GM19328 (cell line): ENCODE data around the gene CISH.

Experiments
- ATAC-seq: cut with Tn5 transposase; IDR thresholded peaks from one replicate; pipeline ENCODE4 v1.9.1; 2021; ENCODE audit warnings: mild to moderate bottlenecking, moderate library complexity; ENCODE audit not compliant: unreplicated experiment

The CISH gene

GRCh38 chr3:50600141-50600753 lies 11.3 kb downstream of the CISH start:
- no peak for ATAC-seq

DNA sequence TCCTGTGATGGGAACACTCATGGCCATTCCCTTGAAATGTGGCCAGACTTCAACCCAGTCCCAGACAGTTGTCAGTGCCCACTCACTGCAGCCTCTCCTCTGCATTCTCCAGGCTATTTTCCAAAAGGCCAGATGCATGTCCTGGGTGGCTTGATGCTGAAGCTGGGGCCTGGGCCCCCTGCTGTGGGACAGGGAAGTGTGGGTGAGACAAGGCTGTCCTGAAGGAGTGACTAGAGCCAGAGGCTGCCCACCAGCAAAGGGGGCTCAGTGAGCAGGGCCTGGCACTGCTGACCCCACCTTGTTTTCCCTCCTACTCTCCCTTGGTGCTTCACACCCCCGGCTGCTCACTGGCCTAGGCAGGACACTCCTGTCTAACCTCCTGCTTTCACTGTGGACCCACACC lies 11.9 kb downstream of the CISH start:
- ATAC-seq: no peak

DNA sequence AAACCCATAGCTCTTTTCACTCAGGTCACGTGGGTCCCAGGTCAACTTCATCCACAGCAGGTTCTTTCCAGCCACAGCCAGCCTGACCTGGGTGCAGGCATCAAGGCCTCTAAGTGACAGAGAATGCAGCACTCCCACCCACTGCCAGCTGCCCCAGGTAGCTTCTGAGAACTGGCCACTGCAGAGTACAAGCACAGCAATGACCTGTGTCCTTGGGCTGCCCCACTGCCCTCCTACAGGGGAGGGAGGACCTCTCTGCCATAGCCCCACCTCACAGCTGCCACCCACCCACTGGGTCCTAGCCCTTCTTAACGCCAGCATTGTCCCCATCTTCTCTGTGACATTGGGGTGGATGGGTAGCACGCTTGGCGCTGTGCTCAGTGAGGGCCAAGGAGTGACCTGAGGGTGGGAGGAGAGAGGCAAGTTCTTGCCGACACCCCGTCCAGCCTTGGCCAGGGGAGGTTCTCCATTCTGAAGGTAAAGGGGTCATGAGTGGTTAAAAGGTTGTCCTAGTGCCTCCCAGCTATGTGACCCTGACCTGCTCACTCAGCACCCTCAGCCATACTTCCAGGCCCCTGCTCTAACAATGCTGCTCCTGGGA lies 12.4 kb downstream of the CISH start:
- no peak for ATAC-seq

DNA sequence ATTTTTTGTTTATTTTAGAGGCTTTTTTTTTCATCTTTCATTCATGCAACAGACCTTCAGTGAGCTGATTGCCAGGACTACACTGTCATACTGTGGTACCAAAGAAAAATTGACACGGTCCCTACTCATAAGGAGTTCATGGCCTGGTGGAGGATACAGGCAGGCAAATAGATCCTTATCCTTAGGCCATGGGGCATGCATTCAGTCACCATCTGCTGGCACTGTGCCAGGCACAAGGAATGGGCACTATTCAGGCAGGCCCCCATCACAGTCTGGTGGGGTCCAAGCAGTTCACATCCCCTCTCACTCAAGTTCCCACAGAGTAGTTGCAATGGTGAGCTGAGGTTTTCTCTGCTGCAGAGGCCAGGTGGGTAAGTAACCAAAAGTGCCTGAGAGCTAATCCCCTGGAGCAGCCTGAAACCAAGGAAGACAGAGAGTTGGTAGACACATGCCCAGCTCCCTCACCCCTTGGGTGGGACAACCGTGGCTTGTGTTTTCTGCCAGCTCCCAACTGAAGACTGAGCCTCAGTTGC lies 17.3 kb downstream of the CISH start:
- ATAC-seq: no peak

DNA sequence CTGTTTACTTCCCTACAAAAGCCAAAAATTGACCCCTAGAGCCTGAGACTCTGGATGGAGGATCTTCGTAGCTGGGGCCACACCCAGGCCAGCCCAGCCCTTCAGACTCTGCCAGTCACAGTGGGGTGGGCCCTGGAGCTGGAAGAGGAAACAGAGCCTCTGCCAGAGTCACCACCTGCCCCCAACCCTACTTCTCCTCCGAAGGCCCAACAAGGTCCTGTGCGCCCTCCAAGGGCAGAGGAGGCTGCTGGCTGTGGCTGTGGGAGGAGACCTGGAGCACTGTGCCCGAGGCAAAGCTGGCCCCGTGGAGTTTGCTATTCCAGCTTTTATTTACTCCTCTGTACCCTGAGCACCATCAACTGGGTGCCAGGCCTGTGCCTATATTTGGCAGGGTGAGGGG lies 19.0 kb downstream of the CISH start:
- ATAC-seq: no peak

DNA sequence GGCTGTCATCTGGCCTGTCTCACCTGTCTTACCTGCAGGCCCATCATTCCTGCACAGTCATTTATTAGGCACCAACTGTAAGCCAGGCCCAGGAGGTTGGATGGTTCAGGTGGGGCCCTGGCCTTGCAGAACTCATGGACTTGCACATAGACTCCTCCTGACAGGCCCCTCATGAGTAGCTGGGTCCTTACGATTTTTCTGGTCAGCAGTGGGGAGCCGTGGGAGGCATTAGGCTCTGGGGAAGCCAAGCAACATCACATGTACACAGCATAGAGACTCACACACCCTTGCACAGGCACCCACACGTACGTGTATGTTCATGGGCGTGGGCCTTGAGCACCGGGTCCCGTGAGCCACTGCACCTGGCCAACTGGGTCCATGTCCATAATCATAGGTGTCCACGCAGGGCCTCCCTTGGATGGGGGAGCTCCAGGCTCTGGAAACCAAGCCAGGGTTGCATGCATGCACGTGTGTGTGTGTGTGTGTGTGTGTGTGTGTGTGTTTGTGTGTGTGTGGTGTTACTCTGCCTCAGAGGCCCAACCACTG lies 20.3 kb downstream of the CISH start:
- no peak for ATAC-seq

DNA sequence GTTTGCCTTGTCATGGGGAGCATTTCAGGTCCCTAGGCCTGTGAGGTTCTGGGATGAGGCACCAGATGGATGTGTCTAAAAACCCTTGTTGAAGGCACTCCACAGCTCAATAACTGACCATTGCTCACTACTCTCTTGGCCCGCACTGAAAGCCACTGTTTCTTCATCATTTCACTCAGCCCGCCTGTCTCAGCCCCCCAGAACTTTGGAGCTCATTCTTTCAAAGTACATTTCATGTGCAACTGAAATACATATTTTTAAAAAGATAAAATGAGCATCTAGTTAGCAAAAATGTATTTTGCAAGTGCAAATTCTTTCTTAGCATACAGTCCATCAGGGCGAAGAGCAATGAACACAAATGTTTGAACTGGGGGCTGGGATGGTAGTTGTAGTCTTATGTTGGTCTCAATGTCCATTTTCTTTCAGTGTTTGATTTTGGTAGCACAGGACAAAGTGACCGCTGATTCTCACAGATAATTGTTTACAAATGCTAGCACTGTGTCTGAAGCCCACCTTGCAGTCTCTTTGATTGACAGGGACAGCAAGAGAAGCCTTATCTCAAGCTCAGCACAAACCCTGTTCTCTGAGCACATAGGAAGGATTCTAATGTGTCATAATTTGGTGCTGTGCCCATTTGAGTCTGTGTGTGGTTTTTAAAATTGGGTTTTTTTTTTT lies 22.7 kb downstream of the CISH start:
- ATAC-seq: no peak

GRCh38 chr3:50587806-50588758 lies 23.5 kb downstream of the CISH start:
- ATAC-seq: no peak

DNA sequence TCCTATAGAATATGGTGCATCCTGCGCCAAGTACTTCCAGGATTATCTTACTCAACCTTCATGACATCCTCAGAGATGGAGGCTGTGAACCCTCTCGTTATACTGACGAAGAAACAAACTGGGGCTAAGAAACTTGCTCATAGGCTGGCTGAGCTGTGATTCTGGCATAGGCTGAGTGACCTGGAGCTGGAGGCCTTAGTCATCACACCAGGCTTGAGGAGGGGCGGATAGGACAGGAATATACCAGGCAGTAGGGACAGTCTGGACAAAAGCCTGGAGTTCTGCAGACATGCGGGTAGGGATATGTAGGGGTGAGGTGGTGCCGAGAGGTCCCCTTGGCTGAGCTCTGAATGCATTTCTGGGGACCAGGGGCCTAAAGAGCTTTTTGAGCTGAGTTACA lies 24.2 kb downstream of the CISH start:
- no peak for ATAC-seq

GRCh38 chr3:50586763-50587070 lies 24.9 kb downstream of the CISH start:
- no peak for ATAC-seq

DNA sequence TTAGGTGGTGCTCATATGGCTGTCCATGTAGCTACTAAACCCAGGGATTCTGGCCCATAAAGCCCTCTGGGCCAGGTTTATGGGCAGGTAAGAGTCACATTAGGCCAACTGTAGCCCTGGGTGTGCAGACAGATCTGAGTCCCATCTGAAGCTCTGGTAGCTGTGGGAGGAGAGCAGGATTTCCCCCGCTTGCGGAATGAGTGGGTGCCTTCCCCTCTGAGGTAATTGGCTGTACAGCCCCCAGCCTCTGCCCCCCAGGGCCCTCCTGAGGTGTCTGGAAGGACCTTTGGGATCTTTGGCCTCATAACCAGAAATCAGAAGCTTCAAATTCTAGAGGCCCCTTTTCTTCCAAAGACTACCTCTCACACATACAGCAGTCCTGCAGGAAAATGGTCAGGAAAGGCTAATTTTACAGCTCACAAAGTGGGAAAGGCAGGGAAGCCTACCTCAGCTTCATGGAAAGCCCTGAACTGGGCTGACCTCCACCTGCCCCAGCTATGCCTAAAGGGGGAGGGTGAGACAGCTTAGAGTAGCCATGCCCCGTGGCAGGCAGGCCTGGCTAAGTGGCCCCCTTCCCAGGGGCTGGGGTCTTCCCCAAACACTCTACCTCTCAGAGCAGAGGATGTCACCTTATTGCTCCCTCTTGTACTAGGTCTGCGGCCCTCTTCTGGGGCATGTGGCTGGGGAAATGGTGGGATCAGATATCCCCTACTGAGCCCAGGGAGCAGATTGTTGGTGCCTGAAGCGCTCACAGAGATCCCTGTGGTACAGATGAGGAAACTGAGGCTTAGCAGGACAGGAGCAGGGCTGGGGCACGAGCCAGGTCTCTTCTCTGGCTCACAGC lies 25.4 kb downstream of the CISH start:
- no peak for ATAC-seq

DNA sequence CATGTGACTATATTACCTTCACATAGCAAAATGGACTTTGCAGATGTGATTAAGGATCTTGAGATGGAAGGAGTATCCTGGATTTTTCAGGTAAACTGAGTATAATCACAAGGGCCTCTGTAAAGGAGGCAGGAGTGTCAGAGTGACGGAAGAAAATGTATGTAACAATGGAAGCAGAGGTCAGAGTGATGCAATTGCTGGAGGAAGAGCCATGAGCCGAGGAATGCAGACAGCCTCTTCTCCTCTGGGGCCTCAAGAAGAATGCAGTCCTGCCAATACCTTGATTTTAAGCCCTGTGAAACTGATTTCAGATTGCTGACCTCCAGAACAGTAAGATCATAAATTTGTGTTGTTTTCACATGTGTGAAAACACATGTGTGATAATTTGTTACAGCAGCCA lies 27.2 kb downstream of the CISH start:
- ATAC-seq: no peak

DNA sequence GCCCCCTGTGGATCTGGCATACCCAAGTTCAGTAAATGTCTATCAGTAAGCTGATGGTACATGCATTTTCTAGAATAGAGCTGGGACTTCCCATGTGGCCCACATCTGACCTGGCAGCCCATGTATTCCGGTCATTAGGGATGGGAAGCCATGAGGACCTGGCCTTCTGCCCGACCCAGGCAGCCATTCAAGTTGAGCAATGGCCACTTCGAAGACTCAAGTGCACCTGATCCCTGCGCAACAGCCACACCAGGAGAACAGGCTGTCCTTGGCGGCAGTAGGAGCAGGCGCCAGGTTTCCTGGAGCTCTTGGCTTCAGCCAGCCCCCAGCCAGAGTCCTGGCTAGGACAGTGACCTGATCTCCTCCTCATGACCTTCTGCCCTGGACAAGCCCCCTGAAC lies 27.7 kb downstream of the CISH start:
- no peak for ATAC-seq

DNA sequence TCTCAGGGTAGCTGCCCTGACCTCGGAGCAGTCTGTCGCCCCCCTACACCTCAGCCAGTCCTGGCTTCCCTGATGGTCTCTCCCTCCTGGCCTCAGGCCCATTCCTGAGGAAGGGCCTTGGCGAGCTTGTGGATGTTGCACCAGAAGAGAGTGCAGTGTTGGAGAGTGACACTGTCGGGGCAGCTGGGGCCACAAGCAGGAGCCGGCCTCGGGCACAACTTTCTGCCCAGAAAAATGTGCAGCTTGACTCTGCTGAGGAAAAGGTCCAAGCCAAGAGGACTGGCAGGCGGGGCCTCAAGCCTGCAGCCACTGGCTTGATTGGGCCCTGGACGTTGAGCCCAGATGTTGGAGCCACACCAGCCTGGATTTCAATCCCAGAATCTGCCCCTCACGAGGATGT lies 29.5 kb downstream of the CISH start:
- ATAC-seq: no peak

GRCh38 chr3:50581459-50581842 lies 30.1 kb downstream of the CISH start:
- no peak for ATAC-seq

- ATAC-seq: no peak
Observed at GRCh38 chr3:50580683-50581458, 30.7 kb downstream of the CISH start.

GRCh38 chr3:50577348-50577747 lies 34.2 kb downstream of the CISH start:
- ATAC-seq: no peak

DNA sequence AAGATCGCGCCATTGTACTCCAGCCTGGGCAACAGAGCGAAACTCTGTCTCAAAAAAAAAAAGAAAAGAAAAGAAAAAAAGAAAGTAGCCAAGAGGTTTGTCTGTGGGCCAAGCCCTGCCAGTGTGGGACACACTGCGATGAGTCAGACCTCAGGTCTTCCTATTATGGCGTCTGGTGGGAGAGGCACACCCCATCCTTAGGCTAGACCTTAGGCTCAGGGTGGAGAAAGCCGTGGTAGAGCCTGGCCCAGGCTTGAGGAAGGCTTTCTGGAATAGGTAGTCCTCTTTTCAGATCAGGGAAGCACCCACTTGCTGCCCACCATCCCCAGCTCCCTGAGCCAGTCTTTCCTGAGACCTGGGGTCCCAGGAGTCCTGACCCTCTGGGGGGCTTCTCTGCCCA lies 36.2 kb downstream of the CISH start:
- no peak for ATAC-seq

- no peak for ATAC-seq
Observed at GRCh38 chr3:50574444-50574831, 37.1 kb downstream of the CISH start.
